Heart left ventricle (tissue), 16 donors: ENCODE data around the gene UFC1. TPM values are rescaled to one million over a fixed set of nuclear protein-coding genes. Genes with fewer than 3 reads are reported as not detected.

Experiments
- ATAC-seq, 4 donors: fragments of 200-7000 bp; cut with Tn5 transposase; one replicate each; pipeline ENCODE4 v1.9.1; 2020 to 2022; ENCODE audit warnings: moderate library complexity in 4 of 4, mild to moderate bottlenecking in 3 of 4, moderate number of reproducible peaks in 1 of 4
- DNase-seq, 5 donors: peaks; one replicate each; pipeline ENCODE4 v3.0.0-alpha.2; 2020
- H3K27ac ChIP-seq, 12 donors: fragments of 200-600 bp; sonication (generic) in 4 of 12; one replicate each; pipeline versions ENCODE4 v1.5.0 to v1.8.0; 2016 to 2022; ENCODE audit warnings: mild to moderate bottlenecking in 2 of 12
- H3K27me3 ChIP-seq, 9 donors: fragments of 200-600 bp; sonication (generic) in 2 of 9; one replicate each; pipeline versions ENCODE4 v1.5.1 to v1.8.0; 2016 to 2022; ENCODE audit warnings: mild to moderate bottlenecking in 3 of 9
- H3K36me3 ChIP-seq, 9 donors: fragments of 200-600 bp; sonication (generic) in 2 of 9; one replicate each; pipeline versions ENCODE4 v1.5.0 to v1.8.0; 2018 to 2022; ENCODE audit warnings: mild to moderate bottlenecking in 2 of 9
- H3K4me1 ChIP-seq, 12 donors: fragments of 200-600 bp; sonication (generic) in 4 of 12; one replicate each; pipeline versions ENCODE4 v1.5.0 to v1.8.0; 2016 to 2022; ENCODE audit warnings: mild to moderate bottlenecking in 3 of 12
- H3K4me3 ChIP-seq, 12 donors: fragments of 200-600 bp; sonication (generic) in 4 of 12; one replicate each; pipeline versions ENCODE4 v1.5.0 to v1.8.0; 2017 to 2022; ENCODE audit warnings: mild to moderate bottlenecking in 9 of 12, moderate library complexity in 4 of 12
- H3K9me3 ChIP-seq, 12 donors: fragments of 200-600 bp; sonication (generic) in 4 of 12; one replicate each; pipeline versions ENCODE4 v1.5.0 to v1.8.0; 2016 to 2022; ENCODE audit warnings: mild to moderate bottlenecking in 1 of 12
- CTCF ChIP-seq, 12 donors: fragments of 200-600 bp; sonication (generic) in 4 of 12; IDR thresholded peaks; one replicate each; pipeline versions ENCODE4 v1.5.0 to v1.8.0; 2018 to 2022; ENCODE audit warnings: antibody characterized with exemption in 12 of 12, mild to moderate bottlenecking in 5 of 12
- POLR2A ChIP-seq, 2 donors: fragments of 450-650 bp; IDR thresholded peaks; one replicate each; pipeline ENCODE4 v1.6.1; 2017; ENCODE audit warnings: antibody characterized with exemption in 2 of 2, mild to moderate bottlenecking in 2 of 2, moderate library complexity in 2 of 2
- WGBS, 4 donors: extraction: QIAGEN DNeasy Blood & Tissue Kit in 2 of 4; methylation state at CpG; one replicate each; pipeline versions ENCODE4 v1.1.5 to v1.1.7; 2013 to 2018; 5-methylcytosine and 5-hydroxymethylcytosine counted together
- intact Hi-C, 10 donors: fragments of 100-400 bp; cut with DNase I; formaldehyde crosslinking; loops; one replicate each; pipeline versions ENCODE4 v1.11.1 to v1.14.2; 2022
- polyA plus RNA-seq, 2 donors: library from polyadenylated mRNA; stranded (reverse); fragments of 200-250 nt; gene quantifications; one replicate each; pipeline ENCODE4 v1.2.3, GENCODE V29; 2013
- total RNA-seq, 9 donors: library from RNA; depleted of rRNA in 2 of 9; stranded (reverse); fragments of >200 nt in 2 of 9; fragmentation: NEBNext Ultra II Directional in 3 of 9; extraction: Animal tissue kit (Norgen Biotek cat#: 25700) in 3 of 9; gene quantifications; one replicate each; pipeline versions ENCODE4 v1.1.0 to v1.2.4, GENCODE V29; 2016 to 2023
- donor health status: ischemic (EF 13 %, LVEDD 7.1; RV severe dilation, severe dysfunction).
- donor health status: healthy with polysubstance abuse.
- donor health status: DM: no; HTN: yes; CAD: no.
- donor health status: DM: no; HTN: no; CAD: no.
- donor health status: ischemic (EF 25% LVEDD 6.9; RV normal size, moderate dysfunction).
- donor health status: ischemic (EF 25% LVEDD 5.7; RV mildly dilated, moderate dysfunction).
- donor health status: healthy.
- donor health status: DM: yes; HTN: yes; CAD: no.
- donor health status: ischemic (EF 35%, LVEDD 5.7; RV mildly dilated, moderate dysfunction).
- donor health status: nonischemic (EF 11% LVEDD 7.7; RV severe dilation, severe dysfunction).
- donor health status: DM: yes; HTN: yes; CAD: no.
- donor health status: PGD.
- donor health status: ischemic (EF 29% LVEDD 5.4; RV normal size, mild dysfunction).
- donor health status: nonischemic (EF 23%, LVEDD 6.1; RV moderate dilation, normal function).

Gene UFC1
- total and polyA plus RNA-seq, 11 donors, result 54.4 to 131 (median 73.2) TPM

DNA sequence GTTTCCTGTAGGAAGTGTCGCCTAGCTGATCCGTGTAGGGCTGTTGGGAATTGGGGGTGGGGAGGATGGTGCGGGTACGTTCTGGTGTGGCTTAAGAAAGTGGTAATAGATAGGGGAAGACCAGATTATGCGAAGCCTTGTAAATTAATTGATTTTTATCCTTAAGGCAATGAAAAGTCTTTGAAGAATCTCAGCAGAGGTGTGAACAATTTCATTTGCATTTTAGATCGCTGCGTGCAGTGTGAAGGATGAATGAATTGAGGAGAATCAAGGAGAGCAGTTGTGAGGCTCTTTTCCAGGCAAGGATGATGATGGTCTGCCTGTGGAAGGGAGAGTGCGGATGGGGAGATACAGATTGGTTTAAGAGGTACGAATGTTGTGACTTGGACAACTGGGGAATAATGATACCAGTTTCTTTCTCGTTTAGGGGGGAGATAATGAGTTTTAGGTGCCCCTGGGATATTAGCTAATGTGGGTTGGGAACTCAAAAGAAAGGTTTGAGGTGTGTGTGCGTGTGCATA lies 20.5 kb upstream of the UFC1 start:
- Histone ChIP-seq H3K27me3 (no peaks in the 10 kb centered on the region), H3K27ac (peak overlapping the region; percentile 87 to 99 (median 97)), H3K9me3 (no peaks in the 10 kb centered on the region), H3K4me3 (peak overlapping the region; percentile 42 to 92 (median 71)), H3K4me1 (peaks cover 5 to 73% (median 39%) of the 10 kb centered on the region in 12 donors), H3K36me3 (peaks cover 0 to 24% (median 19%) of the 10 kb centered on the region in 9 donors)
- WGBS, 4 donors, result 5 to 6% (median 5%) methylated on average over 11 of the region's 11 CpGs
- intact Hi-C loops, result loop anchor here in 7 of 10 donors (1.0 to 10.0 kb wide), 5 partner anchors 14 to 138 kb away; partner anchors contain the start of genes USF1 (in 3 of the 7), NIT1 (in 2 of the 7), PFDN2 (in 2 of the 7) and UFC1 (in 1 of the 7)
- TF ChIP-seq CTCF (IDR thresholded peaks at IDR 0.05) (no peak), POLR2A (IDR thresholded peaks at IDR 0.05) (no peak)
- ATAC-seq, result no peak
- no peak for DNase-seq

DNA sequence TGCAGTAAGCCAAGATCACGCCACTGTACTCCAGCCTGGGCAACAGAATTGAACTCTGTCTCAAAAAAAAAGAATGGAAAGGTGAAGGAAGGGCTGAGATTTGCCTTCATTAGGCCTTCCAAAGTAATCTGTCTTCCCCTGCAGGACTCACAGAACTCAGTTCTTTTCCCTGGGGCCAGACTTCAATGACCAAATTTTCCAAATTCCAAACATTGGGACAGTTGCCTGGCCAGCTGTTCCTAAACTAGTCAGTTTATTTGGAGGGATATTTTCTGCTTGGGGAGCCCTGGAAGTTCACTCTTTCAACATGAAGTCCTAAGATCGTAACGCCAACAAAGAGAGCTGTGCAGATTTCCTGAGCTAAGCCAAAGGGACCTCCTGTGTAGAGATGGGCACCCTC lies 15.9 kb upstream of the UFC1 start:
- Histone ChIP-seq H3K36me3 (no peaks in the 10 kb centered on the region), H3K4me1 (peaks cover 5 to 49% (median 12%) of the 10 kb centered on the region in 12 donors), H3K9me3 (no peaks in the 10 kb centered on the region), H3K27ac (peak overlapping the region in 5 of 12 donors; percentile 12 to 51 (median 30)), H3K4me3 (no peak overlapping the region), H3K27me3 (no peaks in the 10 kb centered on the region)
- WGBS, 4 donors, result 61 to 76% (median 70%) methylated on average over 3 of the region's 3 CpGs
- DNase-seq (no peak), ATAC-seq (no peak)
- no peak for TF ChIP-seq CTCF (IDR thresholded peaks at IDR 0.05)
- no peak for TF ChIP-seq POLR2A (IDR thresholded peaks at IDR 0.05)
- intact Hi-C loops, result loop anchor here in 7 of 10 donors (5.0 to 10.0 kb wide), 3 partner anchors 93 to 143 kb away; partner anchors contain the start of gene USF1 (in 3 of the 7)

DNA sequence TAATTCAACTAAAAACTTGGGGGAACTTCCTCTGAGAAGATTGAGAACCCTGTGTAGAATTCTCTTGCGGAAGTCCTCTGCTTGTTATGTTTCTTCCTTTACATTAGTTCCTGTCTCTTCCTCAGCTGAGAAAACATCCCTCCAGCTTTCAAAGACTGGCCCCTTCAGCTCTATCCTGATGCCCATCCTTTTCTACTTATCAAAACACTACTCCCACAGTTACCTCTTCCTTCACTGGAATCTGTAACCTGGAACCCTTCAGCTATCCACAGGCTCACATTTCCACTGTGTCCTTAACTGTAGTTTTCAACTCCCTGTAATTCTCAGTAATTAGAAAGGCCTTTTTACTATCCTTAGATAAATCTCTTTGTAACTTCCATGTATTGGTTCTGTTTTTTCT lies 15.3 kb upstream of the UFC1 start:
- intact Hi-C loops, result loop anchor here in 7 of 10 donors (5.0 to 10.0 kb wide), 3 partner anchors 94 to 144 kb away; partner anchors contain the start of gene USF1 (in 3 of the 7)
- no peak overlapping the region for H3K4me3 ChIP-seq
- H3K36me3 ChIP-seq, result no peaks in the 10 kb centered on the region
- H3K27me3 ChIP-seq, result no peaks in the 10 kb centered on the region
- no peak for DNase-seq
- H3K4me1 ChIP-seq, result peaks cover 5 to 47% (median 11%) of the 10 kb centered on the region in 12 donors
- H3K27ac ChIP-seq, result peak overlapping the region in 5 of 12 donors; percentile 12 to 51 (median 30)
- H3K9me3 ChIP-seq, result no peaks in the 10 kb centered on the region
- TF ChIP-seq CTCF (IDR thresholded peaks at IDR 0.05) (no peak), POLR2A (IDR thresholded peaks at IDR 0.05) (no peak)
- no peak for ATAC-seq
- 69 to 88% (median 70%) methylated on average over 1 of the region's 1 CpG for WGBS, 4 donors

DNA sequence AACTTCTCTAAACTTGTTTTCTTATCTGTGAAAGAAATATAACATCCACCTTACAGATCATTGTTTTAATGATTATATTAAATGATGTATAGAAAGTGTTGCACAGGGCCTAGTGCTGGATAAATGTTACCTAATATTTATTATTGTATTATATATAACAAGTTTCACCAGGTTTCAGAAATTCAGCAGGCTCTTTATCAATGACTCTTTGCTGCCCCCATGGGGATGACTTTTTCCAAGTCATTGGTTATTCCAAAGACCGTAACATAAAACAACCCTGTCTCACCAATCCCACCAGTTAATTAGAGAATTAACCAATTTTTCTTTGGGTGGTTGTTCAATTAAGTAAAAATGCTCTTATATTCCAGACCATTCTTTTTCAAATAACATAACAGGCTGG lies 14.0 kb upstream of the UFC1 start:
- ATAC-seq (peak in 1 of 4 donors; percentile 49), DNase-seq (peak in 1 of 5 donors; percentile 39)
- H3K36me3 ChIP-seq, result no peaks in the 10 kb centered on the region
- H3K27me3 ChIP-seq, result no peaks in the 10 kb centered on the region
- H3K9me3 ChIP-seq, result no peaks in the 10 kb centered on the region
- no peak overlapping the region for H3K27ac ChIP-seq
- TF ChIP-seq CTCF (IDR thresholded peaks at IDR 0.05) (peak in 11 of 12 donors; percentile 20 to 65 (median 52)), POLR2A (IDR thresholded peaks at IDR 0.05) (no peak)
- H3K4me1 ChIP-seq, result peaks cover 0 to 33% (median 0%) of the 10 kb centered on the region in 12 donors
- 37 to 50% (median 43%) methylated on average over 1 of the region's 1 CpG for WGBS, 4 donors
- no peak overlapping the region for H3K4me3 ChIP-seq
- intact Hi-C loops, result loop anchor here in 7 of 10 donors (5.0 to 10.0 kb wide), 4 partner anchors 95 to 465 kb away; partner anchors contain the start of gene USF1 (in 3 of the 7)
